ENCODE results near the gene MYCBPAP.

DNA sequence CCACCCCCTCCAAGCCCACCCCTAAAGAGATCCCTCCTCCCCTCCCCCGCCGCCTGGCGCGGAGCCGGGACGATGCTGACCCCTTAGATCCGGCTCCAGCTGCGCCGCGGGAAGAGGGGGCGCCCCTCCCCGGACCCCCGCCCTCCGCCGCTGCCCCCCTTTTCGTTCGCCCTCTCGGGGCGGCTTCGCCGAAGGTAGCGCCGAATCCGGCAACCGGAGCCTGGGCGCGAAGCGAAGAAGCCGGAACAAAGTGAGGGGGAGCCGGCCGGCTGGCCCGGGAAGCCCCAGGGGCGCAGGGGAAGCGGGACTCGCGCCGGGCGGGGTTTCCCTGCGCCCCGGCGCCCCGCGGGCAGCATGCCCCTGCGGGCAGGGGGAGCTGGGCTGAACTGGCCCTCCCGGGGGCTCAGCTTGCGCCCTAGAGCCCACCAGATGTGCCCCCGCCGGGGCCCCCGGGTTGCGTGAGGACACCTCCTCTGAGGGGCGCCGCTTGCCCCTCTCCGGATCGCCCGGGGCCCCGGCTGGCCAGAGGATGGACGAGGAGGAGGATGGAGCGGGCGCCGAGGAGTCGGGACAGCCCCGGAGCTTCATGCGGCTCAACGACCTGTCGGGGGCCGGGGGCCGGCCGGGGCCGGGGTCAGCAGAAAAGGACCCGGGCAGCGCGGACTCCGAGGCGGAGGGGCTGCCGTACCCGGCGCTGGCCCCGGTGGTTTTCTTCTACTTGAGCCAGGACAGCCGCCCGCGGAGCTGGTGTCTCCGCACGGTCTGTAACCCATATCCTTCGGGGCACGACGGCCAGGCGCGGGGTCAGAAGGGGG, 52.9 kb downstream of the MYCBPAP start:
- TF ChIP-seq CTCF (IDR thresholded peaks at IDR 0.05) (no peak), POLR2A (IDR thresholded peaks at IDR 0.05) (no peak)

Data from right lobe of liver (tissue), 4 donors.